ENCODE data around the gene ZNF593OS. TPM values are rescaled to one million over a fixed set of nuclear protein-coding genes. Genes with fewer than 3 reads are reported as not detected.

Gene ZNF593OS
- total RNA-seq, 1 donor from 2014 or later, result not detected

GRCh38 chr1:26129778-26130177, 41.9 kb downstream of the ZNF593OS start:
- TF ChIP-seq CTCF (IDR thresholded peaks at IDR 0.05; ENCODE audit: insufficient read depth, low read length, poor library complexity, severe bottlenecking), result no peak
- no peaks in the 10 kb centered on the region for H3K36me3 ChIP-seq (ENCODE audit: control insufficient read depth, insufficient read depth, low read length)
- no peaks in the 10 kb centered on the region for H3K27me3 ChIP-seq (ENCODE audit: control insufficient read depth, insufficient read depth, low read length)
- no peak overlapping the region for H3K4me3 ChIP-seq (ENCODE audit: low read depth, low read length)
- DNase-seq (ENCODE audit: low read depth), result no peak

- no peak overlapping the region for H3K4me3 ChIP-seq (ENCODE audit: low read depth, low read length)
- no peaks in the 10 kb centered on the region for H3K36me3 ChIP-seq (ENCODE audit: control insufficient read depth, insufficient read depth, low read length)
- TF ChIP-seq CTCF (IDR thresholded peaks at IDR 0.05; ENCODE audit: insufficient read depth, low read length, poor library complexity, severe bottlenecking), result no peak
- H3K27me3 ChIP-seq (ENCODE audit: control insufficient read depth, insufficient read depth, low read length), result no peaks in the 10 kb centered on the region
- DNase-seq (ENCODE audit: low read depth), result no peak
Measured at GRCh38 chr1:26127235-26128163, 44.1 kb downstream of the ZNF593OS start.

DNA sequence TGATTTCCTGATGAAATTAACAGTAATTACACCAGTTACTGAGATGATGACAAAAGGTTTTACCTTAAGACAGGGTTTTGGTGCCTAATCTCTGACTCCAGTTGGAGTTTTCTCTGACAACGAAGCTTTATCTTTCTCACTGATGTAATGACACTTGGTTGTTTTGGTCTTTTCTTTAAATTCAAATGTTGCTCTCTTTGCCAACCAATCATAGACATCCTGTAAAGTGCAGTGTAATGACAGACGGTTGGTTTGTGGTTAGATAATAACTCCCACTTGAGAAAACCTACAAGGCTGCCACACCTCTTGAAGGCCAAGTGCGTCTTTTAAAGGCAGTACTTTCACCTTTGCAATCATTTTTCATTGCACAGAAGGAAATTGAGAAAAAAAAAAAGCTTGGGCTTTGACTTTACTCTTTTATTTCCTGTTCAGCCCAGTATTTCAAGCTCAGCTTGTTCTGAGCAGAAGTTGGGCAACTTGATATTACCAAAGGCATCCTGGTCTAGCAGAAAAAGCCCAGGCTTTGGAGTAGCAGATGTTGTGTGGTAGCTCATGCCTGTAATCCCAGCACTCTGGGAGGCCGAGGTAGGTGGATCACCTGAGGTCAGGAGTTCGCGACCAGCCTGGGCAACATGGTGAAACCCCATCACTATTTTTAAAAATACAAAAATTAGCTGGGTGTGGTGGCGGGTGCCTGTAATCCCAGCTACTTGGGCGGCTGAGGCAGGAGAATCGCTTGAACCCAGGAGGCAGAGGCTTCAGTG, 45.1 kb downstream of the ZNF593OS start:
- no peak for DNase-seq (ENCODE audit: low read depth)
- H3K36me3 ChIP-seq (ENCODE audit: control insufficient read depth, insufficient read depth, low read length), result no peaks in the 10 kb centered on the region
- no peaks in the 10 kb centered on the region for H3K27me3 ChIP-seq (ENCODE audit: control insufficient read depth, insufficient read depth, low read length)
- TF ChIP-seq CTCF (IDR thresholded peaks at IDR 0.05; ENCODE audit: insufficient read depth, low read length, poor library complexity, severe bottlenecking), result no peak
- no peak overlapping the region for H3K4me3 ChIP-seq (ENCODE audit: low read depth, low read length)

DNA sequence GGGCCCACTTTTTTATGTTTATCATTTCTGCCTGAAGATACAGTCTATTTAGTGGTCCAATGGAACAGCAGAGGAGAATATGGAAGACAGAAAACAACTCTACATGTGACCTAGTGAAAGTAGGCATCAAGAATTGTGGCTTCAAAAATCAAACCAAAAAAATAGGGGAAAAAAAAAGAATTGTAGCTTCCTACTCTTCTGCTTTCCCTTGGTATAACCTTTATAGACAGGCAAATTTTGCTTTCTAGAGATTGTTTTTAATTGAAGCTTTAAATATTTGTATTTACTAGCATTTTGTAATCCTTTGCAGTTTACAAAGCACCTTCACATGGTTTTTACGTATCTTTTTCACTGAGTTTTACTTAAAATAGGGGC, 45.7 kb downstream of the ZNF593OS start:
- H3K27me3 ChIP-seq (ENCODE audit: control insufficient read depth, insufficient read depth, low read length), result no peaks in the 10 kb centered on the region
- DNase-seq (ENCODE audit: low read depth), result no peak
- no peak for TF ChIP-seq CTCF (IDR thresholded peaks at IDR 0.05; ENCODE audit: insufficient read depth, low read length, poor library complexity, severe bottlenecking)
- no peaks in the 10 kb centered on the region for H3K36me3 ChIP-seq (ENCODE audit: control insufficient read depth, insufficient read depth, low read length)
- no peak overlapping the region for H3K4me3 ChIP-seq (ENCODE audit: low read depth, low read length)

DNA sequence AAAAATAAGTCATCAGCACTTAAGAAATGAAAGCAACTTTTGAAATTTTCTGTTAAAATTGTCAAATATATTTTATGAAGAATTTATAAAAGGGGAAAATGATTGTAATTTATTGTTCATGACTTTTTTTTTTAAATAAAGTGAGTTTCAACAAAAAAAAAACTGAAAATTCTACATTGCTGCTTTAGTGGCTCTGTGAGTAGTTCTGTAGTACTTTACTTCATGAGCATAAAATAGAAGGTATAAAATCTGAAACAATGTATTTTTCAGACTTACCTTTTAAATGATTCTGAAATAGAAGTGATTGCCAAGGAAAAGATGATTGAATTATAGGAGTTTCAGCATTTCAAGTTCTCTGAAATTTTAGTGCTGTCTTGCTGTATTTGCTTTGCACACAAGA, 46.2 kb downstream of the ZNF593OS start:
- Histone ChIP-seq H3K27me3 (ENCODE audit: control insufficient read depth, insufficient read depth, low read length) (no peaks in the 10 kb centered on the region), H3K36me3 (ENCODE audit: control insufficient read depth, insufficient read depth, low read length) (no peaks in the 10 kb centered on the region), H3K4me3 (ENCODE audit: low read depth, low read length) (no peak overlapping the region)
- no peak for DNase-seq (ENCODE audit: low read depth)
- TF ChIP-seq CTCF (IDR thresholded peaks at IDR 0.05; ENCODE audit: insufficient read depth, low read length, poor library complexity, severe bottlenecking), result no peak

Measured in kidney epithelial cell (primary cell).